Right cardiac atrium (tissue), 5 donors: Measurements from ENCODE around the gene UQCC5. TPM values are rescaled to one million over a fixed set of nuclear protein-coding genes. Genes with fewer than 3 reads are reported as not detected.

Experiments
- ATAC-seq, 2 donors: fragments of 200-7000 bp; cut with Tn5 transposase; one replicate each; pipeline versions ENCODE4 v1.8.0 to v1.9.1; 2020; ENCODE audit warnings: moderate library complexity in 2 of 2, mild to moderate bottlenecking in 1 of 2
- DNase-seq, 3 donors: peaks; one replicate each; pipeline ENCODE4 v3.0.0-alpha.2; 2020
- H3K27ac ChIP-seq: one replicate; pipeline ENCODE4 v1.5.1; 2013; ENCODE audit warnings: mild to moderate bottlenecking, low read length, control low read depth, moderate library complexity
- H3K27me3 ChIP-seq: one replicate; pipeline ENCODE4 v1.6.1; 2013; ENCODE audit not compliant: control insufficient read depth, insufficient read depth
- H3K4me1 ChIP-seq: one replicate; pipeline ENCODE4 v1.6.1; 2013; ENCODE audit warnings: low read length; ENCODE audit not compliant: control insufficient read depth, insufficient read depth
- H3K4me3 ChIP-seq: one replicate; pipeline ENCODE4 v1.5.1; 2013; ENCODE audit warnings: low read length, control low read depth
- H3K9me3 ChIP-seq: one replicate; pipeline ENCODE4 v1.6.1; 2013; ENCODE audit warnings: low read length; ENCODE audit not compliant: control insufficient read depth
- WGBS: extraction: QIAGEN DNeasy Blood & Tissue Kit; methylation state at CpG from one replicate; pipeline ENCODE4 v1.1.7; 2013; 5-methylcytosine and 5-hydroxymethylcytosine counted together
- intact Hi-C, 4 donors: fragments of 100-400 bp; cut with DNase I; formaldehyde crosslinking; loops; one replicate each; pipeline versions ENCODE4 v1.11.0 to v1.14.0; 2022 to 2023
- polyA plus RNA-seq: library from polyadenylated mRNA; stranded (reverse); fragments of 200-250 nt; gene quantifications from one replicate; pipeline ENCODE4 v1.2.3, GENCODE V29; 2013
- total RNA-seq, 4 donors: library from RNA; stranded (reverse); fragmentation: NEBNext Ultra II Directional; extraction: Animal tissue kit (Norgen Biotek cat#: 25700); gene quantifications; one replicate each; pipeline ENCODE4 v1.2.1, GENCODE V29; 2021
- donor health status: healthy with polysubstance abuse.
- donor health status: DM: no; HTN: yes; CAD: no.
- donor health status: DM: no; HTN: no; CAD: no.
- donor health status: DM: no; HTN: yes; CAD: no; lungs with severe emphysema.
- donor health status: DM: yes; HTN: yes; CAD: no.

UQCC5 gene
- total and polyA plus RNA-seq, 5 donors: 52.4 to 97.3 (median 62.4) TPM

DNA sequence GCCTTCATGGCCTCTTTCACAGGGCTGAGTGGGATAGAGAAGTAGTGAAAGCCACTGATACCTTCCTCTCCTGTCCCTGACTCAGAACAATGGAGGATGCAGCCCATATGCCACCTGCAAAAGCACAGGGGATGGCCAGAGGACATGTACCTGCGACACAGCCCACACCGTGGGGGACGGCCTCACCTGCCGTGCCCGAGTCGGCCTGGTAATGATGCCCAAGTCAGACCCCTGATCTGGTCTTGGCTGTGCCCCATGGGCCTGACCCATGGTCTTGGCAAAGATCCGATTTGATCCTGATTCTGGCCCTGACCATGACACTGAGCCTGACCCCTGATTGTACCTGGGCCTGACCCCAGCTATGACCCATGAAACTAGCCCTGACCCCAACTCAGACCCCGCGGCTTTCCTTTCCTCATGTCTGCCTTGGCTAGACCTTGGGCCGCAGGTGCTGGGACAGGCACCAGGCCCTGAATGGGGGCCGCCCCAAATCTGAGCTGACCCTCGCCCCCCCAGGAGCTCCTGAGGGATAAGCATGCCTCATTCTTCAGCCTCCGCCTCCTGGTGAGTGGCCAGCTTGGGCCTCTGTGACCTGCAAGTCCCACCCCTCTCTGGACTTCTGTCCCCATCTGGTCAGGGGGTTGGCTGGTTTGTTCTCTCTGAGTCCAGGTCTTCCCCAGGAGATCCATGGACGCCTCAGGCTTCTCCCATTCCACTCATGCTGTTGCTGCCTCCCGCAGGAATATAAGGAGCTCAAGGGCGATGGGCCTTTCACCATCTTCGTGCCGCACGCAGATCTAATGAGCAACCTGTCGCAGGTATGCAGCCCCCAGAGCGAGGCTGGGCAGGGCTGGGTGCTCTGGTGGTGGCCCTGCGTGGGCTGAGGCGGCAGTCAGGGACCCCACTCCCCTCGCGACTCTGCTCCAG is 18.3 kb upstream of the UQCC5 start:
- Histone ChIP-seq H3K27me3 (no peaks in the 10 kb centered on the region), H3K4me3 (no peak overlapping the region), H3K4me1 (no peaks in the 10 kb centered on the region), H3K27ac (no peak overlapping the region), H3K9me3 (no peaks in the 10 kb centered on the region)
- ATAC-seq (no peak), DNase-seq (peak in 2 of 3 donors; percentile 25 to 59)
- WGBS: 84% methylated on average over 25 of the region's 25 CpGs
- intact Hi-C loops: no loop called here

DNA sequence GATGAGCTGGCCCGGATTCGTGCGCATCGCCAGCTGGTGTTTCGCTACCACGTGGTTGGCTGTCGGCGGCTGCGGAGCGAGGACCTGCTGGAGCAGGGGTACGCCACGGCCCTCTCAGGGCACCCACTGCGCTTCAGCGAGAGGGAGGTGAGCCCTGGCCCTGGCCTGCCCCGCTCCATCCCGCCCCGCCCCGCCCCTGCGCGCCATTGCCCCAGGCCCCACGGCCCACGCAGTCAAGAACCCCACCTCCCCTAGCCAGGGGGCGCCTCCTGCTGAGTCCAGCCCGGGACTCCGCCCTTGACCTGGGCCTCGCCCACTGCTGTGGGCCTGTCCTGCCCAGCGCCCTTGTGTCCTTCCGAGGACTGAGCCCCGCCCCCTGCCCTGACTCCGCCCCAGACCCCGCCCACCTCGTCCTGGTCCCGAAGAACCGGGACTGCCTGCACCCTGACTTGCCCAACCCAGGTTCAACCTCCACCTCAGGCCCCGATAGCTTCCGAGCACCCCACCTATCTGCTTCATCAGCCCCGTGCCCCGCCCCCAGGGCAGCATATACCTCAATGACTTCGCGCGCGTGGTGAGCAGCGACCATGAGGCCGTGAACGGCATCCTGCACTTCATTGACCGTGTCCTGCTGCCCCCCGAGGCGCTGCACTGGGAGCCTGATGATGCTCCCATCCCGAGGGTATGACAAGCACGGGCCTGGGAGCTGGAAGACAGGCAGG is 17.5 kb upstream of the UQCC5 start:
- Histone ChIP-seq H3K27ac (no peak overlapping the region), H3K4me1 (no peaks in the 10 kb centered on the region), H3K9me3 (no peaks in the 10 kb centered on the region), H3K27me3 (no peaks in the 10 kb centered on the region), H3K4me3 (no peak overlapping the region)
- 50% methylated on average over 50 of the region's 50 CpGs for WGBS
- DNase-seq (peak in 2 of 3 donors; percentile 81 to 83), ATAC-seq (peak; percentile 17 to 38)
- intact Hi-C loops: no loop called here

DNA sequence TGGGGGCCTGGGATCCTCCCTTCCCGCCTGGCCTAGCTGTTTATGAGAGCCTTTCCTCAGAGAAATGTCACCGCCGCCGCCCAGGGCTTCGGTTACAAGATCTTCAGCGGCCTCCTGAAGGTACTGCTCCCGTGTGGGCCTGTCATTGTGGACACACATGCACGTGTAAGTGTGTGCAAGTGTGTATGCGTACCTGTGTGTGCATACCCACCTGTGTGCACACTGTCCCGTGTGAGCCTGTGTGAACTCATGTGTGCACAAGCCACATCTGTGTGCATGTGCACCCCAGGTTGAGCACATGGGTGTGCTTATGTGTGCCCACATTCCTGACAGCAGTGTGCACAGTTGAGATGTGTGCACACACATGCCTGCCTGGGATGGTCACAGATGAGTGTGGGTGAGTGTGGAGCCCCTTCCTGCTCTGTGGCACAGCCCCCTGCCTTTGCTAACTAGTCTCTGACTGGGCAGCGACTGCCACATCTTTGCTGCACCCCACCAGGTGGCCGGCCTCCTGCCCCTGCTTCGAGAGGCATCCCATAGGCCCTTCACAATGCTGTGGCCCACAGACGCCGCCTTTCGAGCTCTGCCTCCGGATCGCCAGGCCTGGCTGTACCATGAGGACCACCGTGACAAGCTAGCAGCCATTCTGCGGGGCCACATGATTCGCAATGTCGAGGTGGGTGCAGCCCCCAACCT is 16.8 kb upstream of the UQCC5 start:
- intact Hi-C loops: no loop called here
- no peaks in the 10 kb centered on the region for H3K9me3 ChIP-seq
- DNase-seq: peak in 2 of 3 donors; percentile 47 to 51
- H3K4me1 ChIP-seq: peaks cover 3% of the 10 kb centered on the region
- no peak overlapping the region for H3K27ac ChIP-seq
- no peak for ATAC-seq
- no peak overlapping the region for H3K4me3 ChIP-seq
- WGBS: 91% methylated on average over 22 of the region's 22 CpGs
- H3K27me3 ChIP-seq: no peaks in the 10 kb centered on the region

DNA sequence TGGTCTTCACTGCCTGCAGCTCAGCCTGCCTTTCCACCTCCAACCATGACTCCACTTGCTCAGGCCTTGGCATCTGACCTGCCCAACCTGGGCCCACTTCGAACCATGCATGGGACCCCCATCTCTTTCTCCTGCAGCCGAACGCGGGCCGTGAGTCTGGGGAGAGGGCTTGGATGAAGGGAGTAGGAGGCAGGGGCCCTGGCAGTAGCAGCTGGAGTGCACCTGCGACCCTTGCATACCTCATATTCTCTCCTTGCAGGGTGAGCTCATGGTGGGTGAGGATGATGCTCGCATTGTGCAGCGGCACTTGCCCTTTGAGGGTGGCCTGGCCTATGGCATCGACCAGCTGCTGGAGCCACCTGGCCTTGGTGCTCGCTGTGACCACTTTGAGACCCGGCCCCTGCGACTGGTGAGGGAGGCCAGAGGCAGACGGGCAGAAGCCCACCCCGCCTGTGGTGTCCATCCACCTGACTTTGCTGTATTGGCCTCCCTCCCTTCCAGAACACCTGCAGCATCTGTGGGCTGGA is 16.2 kb upstream of the UQCC5 start:
- Histone ChIP-seq H3K4me3 (no peak overlapping the region), H3K9me3 (no peaks in the 10 kb centered on the region), H3K4me1 (peaks cover 7% of the 10 kb centered on the region), H3K27ac (no peak overlapping the region), H3K27me3 (no peaks in the 10 kb centered on the region)
- WGBS: 95% methylated on average over 14 of the region's 14 CpGs
- intact Hi-C loops: no loop called here
- ATAC-seq: no peak
- peak in 2 of 3 donors; percentile 31 to 50 for DNase-seq

DNA sequence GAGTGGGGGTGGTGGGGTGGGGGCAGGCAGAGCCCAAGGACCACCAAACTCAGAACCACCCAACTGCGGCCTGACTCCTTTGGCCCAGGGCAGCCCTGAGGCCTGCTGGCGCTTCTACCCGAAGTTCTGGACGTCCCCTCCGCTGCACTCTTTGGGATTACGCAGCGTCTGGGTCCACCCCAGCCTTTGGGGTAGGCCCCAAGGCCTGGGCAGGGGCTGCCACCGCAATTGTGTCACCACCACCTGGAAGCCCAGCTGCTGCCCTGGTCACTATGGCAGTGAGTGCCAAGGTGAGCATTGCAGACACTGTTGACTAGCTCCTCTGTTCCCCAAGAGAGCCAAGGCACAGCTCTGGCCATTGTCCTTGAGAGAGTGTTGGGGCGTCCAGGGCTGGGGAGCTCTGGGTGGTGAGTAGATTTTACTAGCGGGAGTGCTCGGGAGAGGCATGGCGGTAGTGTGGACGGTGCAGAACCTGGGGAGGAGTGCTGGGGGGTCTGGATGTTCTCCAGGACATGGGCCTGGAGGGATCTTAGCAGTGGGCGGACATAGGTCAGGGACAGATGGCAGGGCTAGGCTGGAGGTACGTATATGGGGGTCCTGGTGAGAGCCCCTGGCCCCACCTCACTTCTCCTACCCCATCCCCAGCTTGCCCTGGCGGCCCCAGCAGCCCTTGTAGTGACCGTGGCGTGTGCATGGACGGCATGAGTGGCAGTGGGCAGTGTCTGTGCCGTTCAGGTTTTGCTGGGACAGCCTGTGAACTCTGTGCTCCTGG is 15.5 kb upstream of the UQCC5 start:
- H3K27me3 ChIP-seq: no peaks in the 10 kb centered on the region
- H3K4me1 ChIP-seq: peaks cover 14% of the 10 kb centered on the region
- H3K27ac ChIP-seq: no peak overlapping the region
- DNase-seq (peak; percentile 17 to 55 (median 23)), ATAC-seq (no peak)
- intact Hi-C loops: no loop called here
- no peak overlapping the region for H3K4me3 ChIP-seq
- WGBS: 90% methylated on average over 20 of the region's 20 CpGs
- H3K9me3 ChIP-seq: no peaks in the 10 kb centered on the region

DNA sequence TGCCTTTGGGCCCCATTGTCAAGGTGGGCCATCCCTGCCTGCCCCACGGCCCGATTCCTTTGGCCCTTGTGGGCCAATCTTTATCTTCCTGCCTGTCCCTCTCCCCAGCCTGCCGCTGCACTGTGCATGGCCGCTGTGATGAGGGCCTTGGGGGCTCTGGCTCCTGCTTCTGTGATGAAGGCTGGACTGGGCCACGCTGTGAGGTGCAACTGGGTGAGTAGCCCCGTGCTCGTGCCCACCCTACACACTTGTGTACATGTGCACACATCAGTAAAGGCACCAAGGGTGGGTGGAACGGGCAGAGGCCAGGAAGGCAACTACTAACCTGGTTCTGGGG is 14.9 kb upstream of the UQCC5 start:
- intact Hi-C loops: no loop called here
- no peak overlapping the region for H3K27ac ChIP-seq
- ATAC-seq (no peak), DNase-seq (peak; percentile 15 to 34 (median 25))
- no peak overlapping the region for H3K4me3 ChIP-seq
- H3K4me1 ChIP-seq: peaks cover 19% of the 10 kb centered on the region
- no peaks in the 10 kb centered on the region for H3K9me3 ChIP-seq
- H3K27me3 ChIP-seq: no peaks in the 10 kb centered on the region
- WGBS: 93% methylated on average over 8 of the region's 8 CpGs

DNA sequence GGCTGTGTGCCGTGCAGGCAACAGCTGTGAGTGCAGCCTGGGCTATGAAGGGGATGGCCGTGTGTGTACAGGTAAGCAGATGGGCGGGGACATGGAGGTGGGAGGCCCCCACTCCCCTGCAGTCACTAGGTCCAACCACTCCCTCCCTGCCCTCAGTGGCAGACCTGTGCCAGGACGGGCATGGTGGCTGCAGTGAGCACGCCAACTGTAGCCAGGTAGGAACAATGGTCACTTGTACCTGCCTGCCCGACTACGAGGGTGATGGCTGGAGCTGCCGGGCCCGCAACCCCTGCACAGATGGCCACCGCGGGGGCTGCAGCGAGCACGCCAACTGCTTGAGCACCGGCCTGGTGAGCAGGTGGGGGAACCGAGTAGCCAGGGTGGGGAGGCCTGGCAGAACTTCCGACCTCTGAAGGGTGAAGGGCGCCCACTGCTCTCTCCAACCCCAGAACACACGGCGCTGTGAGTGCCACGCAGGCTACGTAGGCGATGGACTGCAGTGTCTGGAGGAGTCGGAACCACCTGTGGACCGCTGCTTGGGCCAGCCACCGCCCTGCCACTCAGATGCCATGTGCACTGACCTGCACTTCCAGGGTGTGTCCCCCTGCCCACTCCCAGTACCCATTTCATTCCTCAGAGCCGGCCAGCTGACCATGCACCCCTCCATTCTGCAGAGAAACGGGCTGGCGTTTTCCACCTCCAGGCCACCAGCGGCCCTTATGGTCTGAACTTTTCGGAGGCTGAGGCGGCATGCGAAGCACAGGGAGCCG is 14.3 kb upstream of the UQCC5 start:
- intact Hi-C loops: no loop called here
- 95% methylated on average over 33 of the region's 33 CpGs for WGBS
- peak; percentile 5 to 54 (median 43) for DNase-seq

DNA sequence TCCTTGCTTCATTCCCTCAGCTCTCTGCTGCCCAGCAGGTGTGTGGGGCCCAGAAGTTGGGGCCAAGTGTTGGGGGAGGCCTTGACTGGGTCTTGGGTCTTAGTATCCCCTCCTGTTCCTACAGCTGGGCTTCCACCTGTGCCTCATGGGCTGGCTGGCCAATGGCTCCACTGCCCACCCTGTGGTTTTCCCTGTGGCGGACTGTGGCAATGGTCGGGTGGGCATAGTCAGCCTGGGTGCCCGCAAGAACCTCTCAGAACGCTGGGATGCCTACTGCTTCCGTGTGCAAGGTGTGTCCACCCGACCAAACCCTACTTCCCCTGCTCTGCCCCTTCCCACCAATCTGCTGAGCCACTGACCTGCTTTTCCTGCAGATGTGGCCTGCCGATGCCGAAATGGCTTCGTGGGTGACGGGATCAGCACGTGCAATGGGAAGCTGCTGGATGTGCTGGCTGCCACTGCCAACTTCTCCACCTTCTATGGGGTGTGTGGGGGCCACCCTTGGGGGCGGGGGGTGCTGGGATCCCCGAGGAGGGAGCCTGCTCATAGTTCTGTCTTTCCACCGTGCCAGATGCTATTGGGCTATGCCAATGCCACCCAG is 13.7 kb upstream of the UQCC5 start:
- peaks cover 19% of the 10 kb centered on the region for H3K4me1 ChIP-seq
- no peak overlapping the region for H3K27ac ChIP-seq
- no peak overlapping the region for H3K4me3 ChIP-seq
- DNase-seq (peak in 2 of 3 donors; percentile 40 to 54), ATAC-seq (no peak)
- H3K9me3 ChIP-seq: no peaks in the 10 kb centered on the region
- WGBS: 90% methylated on average over 14 of the region's 14 CpGs
- intact Hi-C loops: no loop called here
- no peaks in the 10 kb centered on the region for H3K27me3 ChIP-seq

More for the DNA sequence above, 14.3 kb upstream of the UQCC5 start:
- Histone ChIP-seq H3K27me3 (no peaks in the 10 kb centered on the region), H3K9me3 (no peaks in the 10 kb centered on the region), H3K4me3 (no peak overlapping the region), H3K27ac (no peak overlapping the region), H3K4me1 (peaks cover 19% of the 10 kb centered on the region)
- ATAC-seq: no peak

DNA sequence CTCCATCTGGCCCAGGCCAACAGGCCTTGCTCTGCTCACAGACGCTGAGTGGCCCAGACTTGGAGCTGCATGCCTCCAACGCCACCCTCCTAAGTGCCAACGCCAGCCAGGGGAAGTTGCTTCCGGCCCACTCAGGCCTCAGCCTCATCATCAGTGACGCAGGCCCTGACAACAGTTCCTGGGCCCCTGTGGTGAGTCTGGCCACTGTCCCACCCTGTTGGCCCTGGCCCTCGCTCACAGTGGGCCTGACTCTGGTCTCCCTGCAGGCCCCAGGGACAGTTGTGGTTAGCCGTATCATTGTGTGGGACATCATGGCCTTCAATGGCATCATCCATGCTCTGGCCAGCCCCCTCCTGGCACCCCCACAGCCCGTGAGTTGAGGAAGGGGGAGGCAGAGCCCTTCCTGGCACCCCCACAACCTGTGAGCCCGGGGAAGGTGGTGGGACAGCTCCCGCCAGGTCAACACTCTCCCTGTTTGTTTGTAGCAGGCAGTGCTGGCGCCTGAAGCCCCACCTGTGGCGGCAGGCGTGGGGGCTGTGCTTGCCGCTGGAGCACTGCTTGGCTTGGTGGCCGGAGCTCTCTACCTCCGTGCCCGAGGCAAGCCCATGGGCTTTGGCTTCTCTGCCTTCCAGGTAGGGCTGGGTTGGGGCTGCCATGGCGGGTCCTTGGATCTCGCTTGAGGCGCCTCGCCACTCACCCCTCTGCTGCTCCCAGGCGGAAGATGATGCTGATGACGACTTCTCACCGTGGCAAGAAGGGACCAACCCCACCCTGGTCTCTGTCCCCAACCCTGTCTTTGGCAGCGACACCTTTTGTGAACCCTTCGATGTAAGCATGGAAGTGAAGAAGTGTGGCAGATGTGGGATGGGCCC is 12.8 kb upstream of the UQCC5 start:
- Histone ChIP-seq H3K27me3 (no peaks in the 10 kb centered on the region), H3K9me3 (no peaks in the 10 kb centered on the region), H3K27ac (no peak overlapping the region), H3K4me3 (no peak overlapping the region), H3K4me1 (peaks cover 19% of the 10 kb centered on the region)
- ATAC-seq: no peak
- intact Hi-C loops: no loop called here
- DNase-seq: peak; percentile 13 to 57 (median 44)
- WGBS: 92% methylated on average over 26 of the region's 26 CpGs
